Spinal cord (tissue), 10 donors: ENCODE measurements around the gene SH3BGRL2. TPM values are rescaled to one million over a fixed set of nuclear protein-coding genes. Genes with fewer than 3 reads are reported as not detected.

Experiments used
- DNase-seq, 6 donors: peaks; one replicate each; pipeline versions ENCODE4 v3.0.0 to v3.0.0-alpha.2; 2013 to 2015; ENCODE audit warnings: low spot score in 6 of 6, low read depth in 4 of 6
- H3K27ac ChIP-seq: one replicate; pipeline ENCODE4 v1.5.1; 2013; ENCODE audit warnings: low read depth, low read length, control low read depth
- H3K27me3 ChIP-seq: one replicate; pipeline ENCODE4 v1.6.1; 2013; ENCODE audit warnings: low read length; ENCODE audit not compliant: control insufficient read depth, insufficient read depth
- H3K36me3 ChIP-seq: one replicate; pipeline ENCODE4 v1.6.1; 2013; ENCODE audit warnings: low read length; ENCODE audit not compliant: control insufficient read depth, insufficient read depth
- H3K4me1 ChIP-seq: one replicate; pipeline ENCODE4 v1.6.1; 2013; ENCODE audit warnings: low read length; ENCODE audit not compliant: control insufficient read depth, insufficient read depth
- H3K4me3 ChIP-seq: one replicate; pipeline ENCODE4 v1.5.1; 2013; ENCODE audit warnings: low read depth, low read length, control low read depth
- H3K9me3 ChIP-seq: one replicate; pipeline ENCODE4 v1.6.1; 2013; ENCODE audit warnings: low read length; ENCODE audit not compliant: control insufficient read depth, insufficient read depth
- WGBS: methylation state at CpG from one replicate; pipeline ENCODE4 v1.1.5; 2013; ENCODE audit warnings: missing lambda C conversion rate; ENCODE audit not compliant: insufficient coverage; 5-methylcytosine and 5-hydroxymethylcytosine counted together
- polyA plus RNA-seq, 2 donors: library from polyadenylated mRNA; unstranded; fragments of 120-200 nt; gene quantifications; one replicate each; pipeline ENCODE4 v1.2.1, GENCODE V29; 2013; ENCODE audit not compliant: insufficient read length in 2 of 2
- total RNA-seq, 2 donors: library from RNA; depleted of rRNA in 1 of 2; stranded (reverse); fragments of 120-200 nt in 1 of 2; fragments of >200 nt in 1 of 2; gene quantifications; one replicate each; pipeline versions ENCODE4 v1.2.3 to v1.2.4, GENCODE V29; 2013 to 2014
- donor health status: healthy.

Gene SH3BGRL2
- total and polyA plus RNA-seq, 4 donors = 23.8 to 55.9 (median 29.7) TPM

- no peaks in the 10 kb centered on the region for H3K9me3 ChIP-seq
- no peak overlapping the region for H3K4me3 ChIP-seq
- no peaks in the 10 kb centered on the region for H3K27me3 ChIP-seq
- peak in 2 of 6 donors; percentile 63 to 66 for DNase-seq
- no peaks in the 10 kb centered on the region for H3K4me1 ChIP-seq
- H3K36me3 ChIP-seq = no peaks in the 10 kb centered on the region
- H3K27ac ChIP-seq = no peak overlapping the region
Observed at GRCh38 chr6:79602859-79603258, 28.3 kb upstream of the SH3BGRL2 start.

GRCh38 chr6:79604583-79605037 is 26.5 kb upstream of the SH3BGRL2 start:
- Histone ChIP-seq H3K27me3 (no peaks in the 10 kb centered on the region), H3K9me3 (no peaks in the 10 kb centered on the region), H3K4me1 (no peaks in the 10 kb centered on the region), H3K4me3 (no peak overlapping the region), H3K27ac (no peak overlapping the region), H3K36me3 (no peaks in the 10 kb centered on the region)
- WGBS = 60% methylated on average over 1 of the region's 4 CpGs
- DNase-seq = no peak

GRCh38 chr6:79605061-79605460 is 26.1 kb upstream of the SH3BGRL2 start:
- DNase-seq = no peak
- H3K36me3 ChIP-seq = no peaks in the 10 kb centered on the region
- H3K4me3 ChIP-seq = no peak overlapping the region
- H3K27me3 ChIP-seq = no peaks in the 10 kb centered on the region
- H3K27ac ChIP-seq = no peak overlapping the region
- H3K9me3 ChIP-seq = no peaks in the 10 kb centered on the region
- 60% methylated on average over 1 of the region's 3 CpGs for WGBS
- H3K4me1 ChIP-seq = no peaks in the 10 kb centered on the region

GRCh38 chr6:79605968-79606764 is 25.0 kb upstream of the SH3BGRL2 start:
- H3K36me3 ChIP-seq = no peaks in the 10 kb centered on the region
- no peaks in the 10 kb centered on the region for H3K9me3 ChIP-seq
- H3K27me3 ChIP-seq = no peaks in the 10 kb centered on the region
- DNase-seq = no peak
- no peak overlapping the region for H3K4me3 ChIP-seq
- H3K27ac ChIP-seq = no peak overlapping the region
- 100% methylated on average over 1 of the region's 4 CpGs for WGBS
- no peaks in the 10 kb centered on the region for H3K4me1 ChIP-seq

- Histone ChIP-seq H3K9me3 (no peaks in the 10 kb centered on the region), H3K4me1 (no peaks in the 10 kb centered on the region), H3K27ac (no peak overlapping the region), H3K4me3 (no peak overlapping the region), H3K36me3 (no peaks in the 10 kb centered on the region), H3K27me3 (no peaks in the 10 kb centered on the region)
- no CpG with 5 or more reads among the region's 3 CpGs for WGBS
- no peak for DNase-seq
Observed at GRCh38 chr6:79607000-79607399, 24.1 kb upstream of the SH3BGRL2 start.

- Histone ChIP-seq H3K27me3 (no peaks in the 10 kb centered on the region), H3K4me1 (peaks cover 2% of the 10 kb centered on the region), H3K9me3 (no peaks in the 10 kb centered on the region), H3K36me3 (no peaks in the 10 kb centered on the region), H3K4me3 (no peak overlapping the region), H3K27ac (no peak overlapping the region)
- DNase-seq = no peak
- 100% methylated on average over 1 of the region's 3 CpGs for WGBS
Observed at GRCh38 chr6:79608334-79609224, 22.6 kb upstream of the SH3BGRL2 start.

- H3K4me3 ChIP-seq = no peak overlapping the region
- no peaks in the 10 kb centered on the region for H3K9me3 ChIP-seq
- no peaks in the 10 kb centered on the region for H3K36me3 ChIP-seq
- no peak for DNase-seq
- 61% methylated on average over 3 of the region's 3 CpGs for WGBS
- no peaks in the 10 kb centered on the region for H3K27me3 ChIP-seq
- peaks cover 2% of the 10 kb centered on the region for H3K4me1 ChIP-seq
- no peak overlapping the region for H3K27ac ChIP-seq
Observed at GRCh38 chr6:79609225-79609595, 21.9 kb upstream of the SH3BGRL2 start.

GRCh38 chr6:79610306-79611009 is 20.7 kb upstream of the SH3BGRL2 start:
- DNase-seq = no peak
- Histone ChIP-seq H3K36me3 (no peaks in the 10 kb centered on the region), H3K4me1 (peaks cover 2% of the 10 kb centered on the region), H3K4me3 (no peak overlapping the region), H3K27ac (no peak overlapping the region), H3K27me3 (no peaks in the 10 kb centered on the region), H3K9me3 (no peaks in the 10 kb centered on the region)
- 83% methylated on average over 2 of the region's 5 CpGs for WGBS

GRCh38 chr6:79612457-79612856 is 18.7 kb upstream of the SH3BGRL2 start:
- no peaks in the 10 kb centered on the region for H3K27me3 ChIP-seq
- WGBS = no CpG with 5 or more reads among the region's 2 CpGs
- H3K4me3 ChIP-seq = no peak overlapping the region
- peaks cover 2% of the 10 kb centered on the region for H3K4me1 ChIP-seq
- peak in 2 of 6 donors; percentile 22 to 36 for DNase-seq
- H3K27ac ChIP-seq = no peak overlapping the region
- no peaks in the 10 kb centered on the region for H3K9me3 ChIP-seq
- H3K36me3 ChIP-seq = no peaks in the 10 kb centered on the region
